GM12872 (cell line): ENCODE results near the gene GPBAR1.

Source experiments
- CTCF ChIP-seq: IDR thresholded peaks from 3 replicates; pipeline ENCODE4 v1.5.1; 2011; ENCODE audit warnings: low read depth, mild to moderate bottlenecking, low read length, moderate library complexity; ENCODE audit not compliant: insufficient read depth

The GPBAR1 gene

GRCh38 chr2:218245214-218245613, 15.6 kb upstream of the GPBAR1 start:
- no peak for TF ChIP-seq CTCF

- TF ChIP-seq CTCF: no peak
These were observed 11.1 kb upstream of the GPBAR1 start for GRCh38 chr2:218249691-218250090.

- TF ChIP-seq CTCF: no peak
These were observed 8.1 kb upstream of the GPBAR1 start for GRCh38 chr2:218252509-218253231.

GRCh38 chr2:218253232-218253625, 7.6 kb upstream of the GPBAR1 start:
- no peak for TF ChIP-seq CTCF

- TF ChIP-seq CTCF: no peak
These were observed 5.4 kb upstream of the GPBAR1 start for GRCh38 chr2:218255446-218255845.

- TF ChIP-seq CTCF: no peak
These were observed 4.0 kb upstream of the GPBAR1 start for GRCh38 chr2:218256612-218257350.

- peak; percentile 87 for TF ChIP-seq CTCF
These were observed 3.3 kb upstream of the GPBAR1 start for GRCh38 chr2:218257390-218257981.
